Activated CD8-positive, alpha-beta memory T cell treated with anti-CD3 and anti-CD28 coated beads for 48 hours (primary cell): ENCODE results near the gene EMD.

Experiments used
- DNase-seq, 3 experiments: peaks; one replicate each; pipeline ENCODE4 v3.0.0-alpha.2; 2020; ENCODE audit warnings: low read depth in 2 of 3, low spot score in 2 of 3

The EMD gene

DNA sequence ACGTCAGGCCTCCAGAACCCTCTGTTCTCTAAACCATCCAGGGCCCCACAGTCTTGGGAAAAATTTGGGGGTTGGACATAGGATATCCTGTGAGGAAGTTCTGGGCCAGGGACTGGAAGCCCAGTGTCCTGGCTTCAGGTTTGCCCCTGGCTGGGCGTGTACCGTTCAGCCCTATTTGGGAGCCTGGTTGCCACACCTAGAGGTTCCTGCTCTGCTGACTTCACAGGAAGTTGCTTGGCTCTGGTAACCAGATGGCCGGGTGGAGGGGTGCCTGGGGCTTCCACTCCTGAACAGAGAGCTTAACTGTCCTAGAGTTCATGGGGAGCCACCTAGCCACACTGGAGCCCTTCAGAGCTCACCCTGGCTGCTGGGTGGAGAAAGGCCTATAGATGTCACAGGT is 33.4 kb downstream of the EMD start:
- no peak for DNase-seq

DNA sequence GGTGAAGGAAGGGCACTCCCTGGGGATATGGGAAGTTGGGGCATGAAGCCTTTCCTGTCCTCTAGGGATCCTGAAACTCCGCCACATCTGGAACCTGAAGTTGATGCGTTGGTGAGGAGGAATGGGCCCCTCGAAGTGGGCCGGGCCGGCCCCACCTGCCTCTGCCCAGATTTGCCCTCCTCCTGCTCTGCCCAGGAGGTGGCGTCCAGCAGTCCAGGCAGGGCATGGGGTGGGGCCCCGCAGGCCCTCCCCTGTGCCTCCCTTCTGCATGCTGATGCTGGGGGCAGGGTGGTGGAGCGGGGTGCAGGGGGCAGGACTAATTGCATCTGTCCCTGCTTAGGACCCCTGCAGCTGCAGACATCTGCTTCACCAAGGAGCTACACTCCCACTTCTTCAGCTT is 34.0 kb downstream of the EMD start:
- no peak for DNase-seq

DNA sequence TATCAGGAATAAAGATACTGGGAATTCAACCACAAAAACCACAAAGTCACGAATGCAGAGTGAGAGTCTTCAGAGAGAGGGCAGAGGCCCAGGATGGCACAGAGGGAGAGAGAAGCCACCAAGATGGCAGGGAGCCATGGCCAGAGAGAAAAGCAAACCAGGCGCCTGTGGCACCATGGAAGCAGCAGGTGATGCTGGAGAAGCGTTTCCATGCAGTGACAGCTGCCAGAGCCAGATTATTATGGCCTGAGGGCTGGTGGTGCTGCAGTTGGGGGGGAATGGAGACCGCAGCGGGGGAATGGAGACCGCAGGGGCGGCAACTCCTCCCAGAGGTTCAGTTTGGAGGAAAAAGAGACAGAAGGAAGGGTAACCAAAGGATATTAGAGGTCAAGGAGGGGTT is 38.1 kb downstream of the EMD start:
- DNase-seq = no peak

DNA sequence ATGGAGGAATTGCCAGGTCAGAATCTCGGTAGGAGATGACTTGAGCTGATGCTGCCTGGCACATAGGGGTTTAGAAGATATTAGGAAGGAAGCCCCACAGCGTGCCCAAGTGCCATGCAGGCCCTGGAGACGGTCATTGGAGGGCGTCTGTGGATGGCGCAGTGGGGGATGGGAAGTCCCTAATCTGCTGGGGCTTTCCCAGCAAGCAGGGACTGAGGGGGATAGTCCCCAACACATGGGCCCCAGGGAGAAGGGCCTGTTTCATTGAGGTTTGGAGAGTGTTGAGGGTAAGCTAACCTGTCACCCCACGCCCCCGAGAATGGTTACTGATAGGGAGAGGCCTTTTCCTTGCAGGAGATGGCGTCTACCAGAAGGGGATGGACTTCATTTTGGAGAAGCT is 40.1 kb downstream of the EMD start:
- DNase-seq = no peak

- DNase-seq = no peak
Observed at GRCh38 chrX:154419688-154420401, 40.8 kb downstream of the EMD start.

GRCh38 chrX:154420402-154420756 is 41.3 kb downstream of the EMD start:
- DNase-seq = no peak

DNA sequence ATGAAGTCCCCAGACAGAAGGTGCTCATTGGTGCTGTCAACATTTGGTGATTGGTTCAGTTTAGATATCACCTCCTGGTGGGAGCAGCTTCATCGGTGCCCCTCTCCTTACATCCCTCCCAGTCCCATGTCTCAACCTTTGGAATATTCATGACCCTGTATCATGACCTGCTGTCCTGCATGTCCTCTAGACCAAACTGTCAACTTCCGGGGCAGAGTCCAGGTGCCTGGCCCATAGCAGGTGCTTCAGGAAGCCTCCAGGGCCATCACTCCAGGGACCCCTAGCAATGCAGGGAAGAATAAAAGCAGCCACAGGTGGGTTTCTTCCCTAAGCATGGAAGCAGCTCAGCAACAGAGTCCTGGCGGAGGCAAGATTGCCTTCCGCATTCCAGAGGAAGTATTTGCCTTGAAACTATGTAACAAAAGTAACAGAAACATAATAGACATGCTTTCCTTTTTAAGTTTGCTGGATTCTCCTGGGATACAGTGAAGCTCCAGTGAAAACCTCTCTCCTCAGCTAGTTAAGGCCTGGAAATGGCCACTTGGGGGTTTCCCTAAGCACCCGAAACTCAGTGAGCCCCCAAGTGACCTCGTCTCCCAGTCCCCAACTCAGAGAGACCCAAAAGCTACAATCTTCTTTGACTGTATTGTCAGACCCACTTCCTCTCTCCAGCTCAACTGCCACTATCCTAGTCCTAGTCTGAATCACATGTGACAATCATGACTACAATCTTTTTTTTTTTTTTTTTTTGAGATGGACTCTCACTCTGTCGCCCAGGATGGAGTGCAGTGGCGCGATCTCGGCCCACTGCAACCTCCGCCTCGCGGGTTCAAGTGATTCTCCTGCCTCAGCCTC is 48.0 kb downstream of the EMD start:
- no peak for DNase-seq

DNA sequence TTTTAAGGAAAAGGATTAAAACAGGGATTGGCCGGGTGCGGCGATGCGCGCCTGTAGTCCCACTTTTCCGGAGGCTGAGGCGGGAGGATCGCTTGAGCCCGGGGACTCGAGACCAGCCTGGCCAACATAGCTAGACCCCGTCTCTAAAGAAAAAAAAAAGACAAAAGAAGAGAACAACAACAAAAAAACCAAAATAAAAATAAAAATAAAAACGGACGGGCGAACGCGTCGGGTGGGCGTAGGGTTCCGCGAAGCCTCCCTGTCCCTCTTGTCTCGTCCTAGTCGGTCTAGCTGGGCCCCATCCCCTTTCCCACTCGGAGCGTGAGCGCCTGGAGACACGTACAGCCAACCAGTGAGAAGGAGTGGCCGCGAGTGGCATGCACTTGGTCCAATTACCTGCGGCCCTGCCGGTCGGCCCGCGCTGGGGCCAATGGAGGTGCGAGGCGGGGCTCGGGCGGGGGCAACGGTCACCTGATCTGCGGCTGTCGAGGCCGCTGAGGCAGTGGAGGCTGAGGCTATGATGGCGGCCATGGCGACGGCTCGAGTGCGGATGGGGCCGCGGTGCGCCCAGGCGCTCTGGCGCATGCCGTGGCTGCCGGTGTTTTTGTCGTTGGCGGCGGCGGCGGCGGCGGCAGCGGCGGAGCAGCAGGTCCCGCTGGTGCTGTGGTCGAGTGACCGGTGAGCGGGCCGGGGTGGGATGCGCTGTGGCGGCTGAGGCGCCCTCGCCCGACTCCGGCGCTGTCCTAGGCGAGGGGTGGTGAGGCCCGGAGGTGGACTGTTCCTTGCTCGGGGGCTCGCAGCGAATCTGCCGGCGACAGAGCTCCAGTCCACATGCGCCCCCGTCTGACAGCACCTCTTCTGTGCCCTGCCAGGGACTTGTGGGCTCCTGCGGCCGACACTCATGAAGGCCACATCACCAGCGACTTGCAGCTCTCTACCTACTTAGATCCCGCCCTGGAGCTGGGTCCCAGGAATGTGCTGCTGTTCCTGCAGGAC is 49.4 kb downstream of the EMD start, which contains the start of gene ATP6AP1:
ATP6AP1 (plus strand) TSS at position 502 of the 996 bp plus-strand sequence; CDS start at position 518, 16 bp downstream.
- DNase-seq = peak in 2 of 3 experiments; percentile 60 to 77

GRCh38 chrX:154429711-154430110 is 50.6 kb downstream of the EMD start:
- DNase-seq = no peak

DNA sequence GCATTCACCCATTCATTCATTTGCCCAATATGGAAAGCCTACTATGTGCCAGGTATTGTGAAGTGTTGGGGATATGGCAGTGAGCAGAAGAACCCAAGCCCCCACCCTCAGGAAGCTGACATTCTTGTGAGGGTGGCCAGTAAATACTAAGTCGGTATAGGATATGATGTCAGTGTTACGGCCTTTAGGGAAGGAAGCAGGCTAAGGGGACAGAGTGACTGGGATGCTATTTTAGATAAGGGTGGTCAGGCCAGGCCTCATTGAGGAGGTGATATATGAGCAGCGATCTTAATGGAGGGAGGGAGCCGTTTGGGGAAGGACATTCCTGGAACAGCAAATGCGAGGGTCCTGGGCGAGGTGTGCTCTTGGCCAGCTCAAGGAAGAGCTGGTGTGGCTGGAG is 51.4 kb downstream of the EMD start:
- no peak for DNase-seq

DNA sequence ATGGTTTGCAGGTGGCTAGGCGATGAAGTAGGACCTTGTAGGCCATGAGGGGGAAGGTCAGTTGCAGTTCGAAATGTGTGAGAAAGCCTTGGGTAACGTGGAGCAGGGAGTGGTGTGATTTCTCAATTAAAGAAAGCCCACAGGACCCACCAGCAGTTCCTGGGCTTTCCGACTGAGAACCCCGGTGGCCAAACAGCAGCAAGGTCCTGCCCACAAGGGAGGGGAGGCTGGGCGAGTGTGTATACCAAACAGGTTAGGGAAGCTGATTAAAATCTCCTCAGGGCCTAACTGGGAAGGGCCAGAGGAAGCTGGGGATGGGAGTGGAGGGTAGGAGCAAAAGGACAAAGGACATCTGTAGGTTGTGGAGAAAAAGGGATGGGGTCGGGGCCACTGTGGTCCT is 51.8 kb downstream of the EMD start:
- DNase-seq = no peak
